GM12873 (cell line): Measurements from ENCODE around the gene TMPRSS4.

ENCODE experiments used
- CTCF ChIP-seq: IDR thresholded peaks from 2 replicates; pipeline ENCODE4 v1.5.1; 2012; ENCODE audit warnings: low read depth, mild to moderate bottlenecking, moderate library complexity, low read length, control low read depth; ENCODE audit not compliant: insufficient read depth; ENCODE audit errors: missing control alignments

Gene TMPRSS4

GRCh38 chr11:118074091-118074685 is 2.7 kb upstream of the TMPRSS4 start:
- TF ChIP-seq CTCF: no peak

- TF ChIP-seq CTCF: no peak
These were observed 2.1 kb upstream of the TMPRSS4 start for GRCh38 chr11:118074785-118075184.

- no peak for TF ChIP-seq CTCF
These were observed 2.1 kb downstream of the TMPRSS4 start for GRCh38 chr11:118078911-118079411.

- TF ChIP-seq CTCF: no peak
These were observed 2.6 kb downstream of the TMPRSS4 start for GRCh38 chr11:118079491-118079890.

- TF ChIP-seq CTCF: no peak
These were observed 3.4 kb downstream of the TMPRSS4 start for GRCh38 chr11:118080296-118080695.

- TF ChIP-seq CTCF: no peak
These were observed 4.5 kb downstream of the TMPRSS4 start for GRCh38 chr11:118081241-118081958.

GRCh38 chr11:118082880-118083552 is 6.1 kb downstream of the TMPRSS4 start:
- TF ChIP-seq CTCF: no peak
